HUES6 (cell line): ENCODE results near the gene TAAR9.

ENCODE experiments used
- H3K27ac ChIP-seq: 2 replicates; pipeline ENCODE4 v1.7.0; 2013; ENCODE audit warnings: low read depth, mild to moderate bottlenecking, low read length, inconsistent platforms
- H3K27me3 ChIP-seq: 2 replicates; pipeline ENCODE4 v1.6.1; 2013; ENCODE audit warnings: low read length; ENCODE audit not compliant: control insufficient read depth, insufficient read depth
- H3K36me3 ChIP-seq: 2 replicates; pipeline ENCODE4 v1.6.1; 2013; ENCODE audit warnings: low read length; ENCODE audit not compliant: control insufficient read depth, insufficient read depth
- H3K4me1 ChIP-seq: 2 replicates; pipeline ENCODE4 v1.6.1; 2013; ENCODE audit warnings: low read length; ENCODE audit not compliant: control insufficient read depth, insufficient read depth
- H3K4me3 ChIP-seq: 2 replicates; pipeline ENCODE4 v1.5.1; 2013; ENCODE audit warnings: low read depth, low read length
- H3K9ac ChIP-seq: one replicate; pipeline ENCODE4 v1.6.1; 2013; ENCODE audit warnings: mild to moderate bottlenecking, low read length
- H3K9me3 ChIP-seq: 2 replicates; pipeline ENCODE4 v1.6.1; 2013; ENCODE audit warnings: low read depth, low read length; ENCODE audit not compliant: control insufficient read depth, insufficient read depth

TAAR9 gene, protein sequence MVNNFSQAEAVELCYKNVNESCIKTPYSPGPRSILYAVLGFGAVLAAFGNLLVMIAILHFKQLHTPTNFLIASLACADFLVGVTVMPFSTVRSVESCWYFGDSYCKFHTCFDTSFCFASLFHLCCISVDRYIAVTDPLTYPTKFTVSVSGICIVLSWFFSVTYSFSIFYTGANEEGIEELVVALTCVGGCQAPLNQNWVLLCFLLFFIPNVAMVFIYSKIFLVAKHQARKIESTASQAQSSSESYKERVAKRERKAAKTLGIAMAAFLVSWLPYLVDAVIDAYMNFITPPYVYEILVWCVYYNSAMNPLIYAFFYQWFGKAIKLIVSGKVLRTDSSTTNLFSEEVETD

DNA sequence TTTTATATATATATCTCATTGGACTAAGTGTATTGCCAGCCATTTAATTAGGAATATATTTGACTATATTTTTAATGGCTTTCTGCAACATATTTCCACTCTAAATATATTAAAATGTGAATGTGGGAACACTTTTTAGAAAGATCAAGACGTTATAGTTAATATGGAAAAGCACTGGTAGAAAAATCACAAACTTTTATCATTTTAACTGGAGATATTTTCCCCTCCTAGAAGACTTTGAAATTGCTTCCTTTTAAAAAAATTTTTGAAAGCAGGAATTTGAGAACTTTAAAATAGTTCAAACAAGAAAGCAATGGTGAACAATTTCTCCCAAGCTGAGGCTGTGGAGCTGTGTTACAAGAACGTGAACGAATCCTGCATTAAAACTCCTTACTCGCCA lies at the start of gene TAAR9:
Gene TAAR9, plus strand, starts transcription at position 301 of the 400 bp plus-strand sequence. Its CDS starts 13 bp downstream, at position 314.
- H3K27ac ChIP-seq: no peak within 1 kb of the TSS
- H3K27me3 ChIP-seq: no peaks in the 10 kb centered on the region
- no peaks in the 10 kb centered on the region for H3K4me1 ChIP-seq
- no peaks in the 10 kb centered on the region for H3K36me3 ChIP-seq
- no peak within 1 kb of the TSS for H3K4me3 ChIP-seq
- H3K9ac ChIP-seq: no peak within 1 kb of the TSS
- peaks cover 5% of the 10 kb centered on the region; the same call in 1 of the 2 replicates for H3K9me3 ChIP-seq

DNA sequence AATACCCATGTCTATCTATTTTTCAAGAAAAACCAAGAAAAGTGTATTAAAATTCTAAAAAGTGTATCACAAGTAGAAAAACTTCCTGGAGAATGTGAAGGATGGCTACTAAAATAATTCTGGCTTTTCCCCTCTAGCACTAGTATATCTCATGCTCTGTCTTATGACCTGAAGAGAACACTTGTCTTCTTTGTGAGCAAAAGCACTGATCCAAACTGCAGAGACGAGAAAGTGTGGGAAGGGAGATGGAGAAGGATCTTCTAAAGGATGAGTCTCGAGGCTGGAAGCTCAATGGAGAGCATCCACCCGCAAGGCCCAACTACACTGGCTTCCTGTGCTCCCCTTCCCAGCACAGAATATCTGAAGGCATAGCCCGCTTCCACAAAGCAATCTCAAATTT lies 48.7 kb upstream of the TAAR9 start:
- Histone ChIP-seq H3K4me1 (peaks cover 11% of the 10 kb centered on the region), H3K9ac (no peak overlapping the region), H3K27ac (no peak overlapping the region), H3K9me3 (no peaks in the 10 kb centered on the region; the same call in 1 of the 2 replicates), H3K27me3 (no peaks in the 10 kb centered on the region), H3K4me3 (no peak overlapping the region), H3K36me3 (peaks cover 4% of the 10 kb centered on the region; the same call in 1 of the 2 replicates)

DNA sequence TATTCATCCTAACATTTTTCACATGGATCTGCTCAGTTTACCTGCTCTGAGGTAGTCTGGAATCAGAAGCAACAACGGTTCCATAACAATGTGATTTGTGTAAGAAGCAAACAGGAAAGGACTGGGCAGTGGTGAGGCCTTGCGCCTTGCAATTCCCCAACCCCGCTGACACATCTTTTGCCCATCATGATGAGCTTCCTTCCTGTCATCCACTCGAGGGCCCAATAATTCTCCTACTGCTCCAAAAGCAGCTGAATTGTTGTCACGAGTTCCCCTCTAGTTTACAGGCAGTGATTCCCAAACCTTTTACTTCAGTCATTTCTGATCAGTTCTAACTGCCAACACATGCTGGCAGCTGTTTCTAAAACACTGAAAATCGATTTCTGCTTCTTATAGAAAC lies 48.1 kb upstream of the TAAR9 start:
- Histone ChIP-seq H3K27ac (no peak overlapping the region), H3K4me3 (no peak overlapping the region)

DNA sequence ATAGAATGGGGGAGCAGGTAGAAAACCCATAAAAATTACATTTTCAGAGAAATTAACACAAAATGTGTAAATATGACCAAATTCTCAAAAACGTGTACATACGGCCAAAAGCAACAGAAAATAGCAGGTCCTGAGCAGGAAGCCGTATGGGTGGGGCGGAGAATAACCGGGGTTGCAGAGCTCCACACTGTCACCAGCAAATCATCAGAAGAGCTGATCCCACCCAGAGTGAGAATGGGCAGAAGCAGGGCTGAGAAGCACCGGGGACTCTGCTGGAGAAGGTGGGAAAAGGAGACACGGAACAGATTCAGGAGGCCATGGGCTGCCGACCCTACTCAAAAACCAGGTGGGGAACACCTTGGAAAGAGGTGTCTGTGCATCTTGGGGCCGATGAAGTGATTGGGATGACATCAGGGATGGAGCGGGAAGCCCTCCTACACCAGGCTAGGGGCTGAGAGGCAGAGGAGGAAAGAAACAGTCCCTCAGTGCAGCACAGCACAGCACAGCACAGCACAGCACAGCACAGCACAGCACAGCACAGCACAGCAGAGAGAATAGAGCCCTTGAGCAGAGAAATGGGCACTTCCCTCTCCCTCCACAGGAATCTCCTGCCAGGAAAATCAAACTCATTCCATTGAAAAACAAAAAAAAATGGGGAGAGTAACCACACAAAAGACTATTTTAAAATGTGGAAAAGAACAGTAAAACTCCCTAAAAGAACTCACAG lies 47.4 kb upstream of the TAAR9 start:
- H3K27me3 ChIP-seq: no peaks in the 10 kb centered on the region
- H3K4me3 ChIP-seq: no peak overlapping the region
- H3K36me3 ChIP-seq: peaks cover 6% of the 10 kb centered on the region; the same call in 1 of the 2 replicates
- peak overlapping the region; percentile 28 for H3K9ac ChIP-seq
- H3K27ac ChIP-seq: no peak overlapping the region
- H3K9me3 ChIP-seq: no peaks in the 10 kb centered on the region; the same call in 1 of the 2 replicates
- peaks cover 11% of the 10 kb centered on the region for H3K4me1 ChIP-seq

More for the DNA sequence above, 48.1 kb upstream of the TAAR9 start:
- Histone ChIP-seq H3K27me3 (no peaks in the 10 kb centered on the region), H3K9me3 (no peaks in the 10 kb centered on the region; the same call in 1 of the 2 replicates), H3K9ac (no peak overlapping the region), H3K36me3 (peaks cover 6% of the 10 kb centered on the region; the same call in 1 of the 2 replicates), H3K4me1 (peaks cover 11% of the 10 kb centered on the region)

DNA sequence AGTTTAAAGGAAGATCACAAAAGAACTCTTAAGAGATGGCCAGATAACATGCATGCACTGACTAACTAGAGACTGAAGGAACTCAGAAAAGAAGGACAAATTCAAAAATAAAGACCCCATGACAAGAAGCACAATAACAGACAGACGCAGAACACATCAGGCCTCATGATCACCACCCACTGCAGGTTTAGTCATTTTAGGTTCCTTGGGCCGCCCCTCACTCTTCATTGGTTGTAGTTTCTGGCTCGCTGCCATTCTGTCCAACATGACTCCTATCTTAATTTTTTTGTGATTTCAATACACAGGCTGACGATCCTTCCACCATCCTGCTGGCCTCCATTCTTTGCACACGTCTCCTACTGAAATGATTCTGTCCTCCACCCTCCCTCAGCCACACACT lies 46.8 kb upstream of the TAAR9 start:
- H3K36me3 ChIP-seq: peaks cover 6% of the 10 kb centered on the region; the same call in 1 of the 2 replicates
- H3K4me1 ChIP-seq: peaks cover 11% of the 10 kb centered on the region
- no peak overlapping the region for H3K4me3 ChIP-seq

DNA sequence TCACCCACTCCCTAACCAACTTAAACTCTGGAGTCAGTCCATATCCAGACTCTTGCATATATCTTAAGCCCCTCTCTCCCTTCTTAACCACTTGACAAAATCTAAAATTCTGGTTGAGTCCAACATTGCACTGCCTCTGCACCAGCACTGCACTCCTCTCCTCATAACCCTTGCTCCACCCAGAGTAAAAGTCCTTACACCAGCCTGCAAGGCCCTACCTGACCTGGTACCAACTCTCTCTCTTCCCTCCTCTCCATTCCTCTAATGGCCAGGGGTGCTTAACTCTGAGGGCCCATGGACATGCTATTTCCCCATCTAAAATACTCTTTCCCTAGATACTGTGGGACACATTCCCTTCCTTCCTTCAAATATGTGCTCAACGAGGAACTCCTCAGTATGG lies 46.2 kb upstream of the TAAR9 start:
- H3K27me3 ChIP-seq: no peaks in the 10 kb centered on the region

More for the DNA sequence above, 46.8 kb upstream of the TAAR9 start:
- H3K27ac ChIP-seq: no peak overlapping the region
- no peak overlapping the region for H3K9ac ChIP-seq
- no peaks in the 10 kb centered on the region for H3K27me3 ChIP-seq
- H3K9me3 ChIP-seq: no peaks in the 10 kb centered on the region; the same call in 1 of the 2 replicates

DNA sequence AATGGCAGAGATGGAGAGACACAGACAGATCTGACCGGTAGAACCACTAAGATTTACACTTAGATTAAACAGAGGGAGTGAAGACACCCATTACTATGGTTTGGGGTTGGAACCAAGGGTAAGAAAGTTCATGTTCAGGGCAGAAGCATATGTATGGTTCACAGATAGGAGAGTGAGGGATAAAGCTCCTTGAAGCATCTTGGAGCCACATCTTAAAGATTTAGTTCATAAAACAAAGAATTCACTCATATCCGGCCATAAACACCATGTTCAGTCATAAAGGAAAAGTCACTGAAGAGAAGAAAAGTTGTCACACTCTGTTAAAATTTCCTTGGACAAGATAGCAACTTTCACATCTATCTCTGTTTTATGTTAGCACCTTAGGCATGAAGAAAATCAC lies 43.1 kb upstream of the TAAR9 start:
- H3K9ac ChIP-seq: no peak overlapping the region
- no peak overlapping the region for H3K27ac ChIP-seq
- peaks cover 14% of the 10 kb centered on the region for H3K36me3 ChIP-seq
- H3K9me3 ChIP-seq: no peaks in the 10 kb centered on the region; the same call in 1 of the 2 replicates
- H3K4me3 ChIP-seq: no peak overlapping the region
- H3K27me3 ChIP-seq: no peaks in the 10 kb centered on the region
- peaks cover 8% of the 10 kb centered on the region for H3K4me1 ChIP-seq

More for the DNA sequence above, 46.2 kb upstream of the TAAR9 start:
- Histone ChIP-seq H3K4me3 (no peak overlapping the region), H3K36me3 (peaks cover 6% of the 10 kb centered on the region; the same call in 1 of the 2 replicates), H3K9me3 (no peaks in the 10 kb centered on the region; the same call in 1 of the 2 replicates), H3K27ac (no peak overlapping the region), H3K9ac (no peak overlapping the region), H3K4me1 (peaks cover 11% of the 10 kb centered on the region)

DNA sequence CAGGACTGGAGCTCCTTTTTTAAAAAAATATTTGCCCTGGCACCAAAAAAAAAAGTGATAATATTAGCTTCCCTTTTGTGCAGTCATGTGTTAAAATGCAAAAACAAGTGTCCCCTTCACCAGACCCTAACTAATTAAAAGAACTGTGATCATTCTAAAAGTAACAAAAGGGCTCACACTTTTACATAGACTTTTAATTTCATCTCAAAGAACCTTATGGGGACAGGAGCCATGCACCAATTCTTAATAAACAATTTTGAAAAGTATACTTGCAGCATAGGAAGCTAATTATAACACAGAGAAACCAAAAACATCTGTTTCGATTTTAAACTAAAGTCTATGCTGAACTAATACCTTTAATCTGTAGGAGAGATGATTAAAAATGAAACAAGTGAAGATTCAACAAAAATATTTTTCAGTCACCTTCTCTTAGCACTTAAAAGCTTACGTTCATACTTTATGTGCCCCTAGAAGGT lies 42.4 kb upstream of the TAAR9 start:
- H3K9ac ChIP-seq: no peak overlapping the region
- H3K4me1 ChIP-seq: peaks cover 1% of the 10 kb centered on the region; the same call in 1 of the 2 replicates
- H3K27ac ChIP-seq: no peak overlapping the region
- H3K27me3 ChIP-seq: no peaks in the 10 kb centered on the region
- H3K4me3 ChIP-seq: no peak overlapping the region
- H3K36me3 ChIP-seq: peaks cover 16% of the 10 kb centered on the region
- H3K9me3 ChIP-seq: no peaks in the 10 kb centered on the region; the same call in 1 of the 2 replicates

DNA sequence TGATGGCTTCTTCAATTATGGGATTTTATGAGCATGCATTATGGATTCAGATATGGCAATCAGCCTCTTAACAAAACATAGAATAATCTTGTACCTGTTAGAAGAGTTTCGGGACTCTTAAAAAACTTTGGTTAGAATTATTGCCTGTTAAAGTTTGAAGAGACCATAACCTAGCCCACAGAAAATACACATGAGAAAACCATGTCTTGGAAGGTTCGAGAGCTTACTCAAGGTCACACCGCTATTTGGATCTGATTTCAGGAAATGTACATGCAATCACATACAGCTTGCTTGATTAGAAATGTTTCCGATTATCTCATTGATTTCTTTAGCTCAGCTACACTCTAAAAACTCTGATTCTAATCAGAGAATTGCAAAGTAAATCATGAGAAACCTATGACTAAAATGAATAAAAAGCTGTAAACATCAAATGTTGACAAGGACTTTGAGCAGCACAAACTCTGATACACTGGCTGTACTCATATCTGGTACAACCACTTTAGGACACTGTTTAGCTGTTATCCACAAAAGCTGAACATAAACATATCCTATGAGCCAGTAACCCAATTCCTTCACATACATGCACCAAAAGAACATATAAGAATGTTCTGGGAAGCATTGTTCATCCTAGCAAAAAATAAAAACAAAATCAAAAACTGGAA lies 41.4 kb upstream of the TAAR9 start:
- no peak overlapping the region for H3K9ac ChIP-seq

DNA sequence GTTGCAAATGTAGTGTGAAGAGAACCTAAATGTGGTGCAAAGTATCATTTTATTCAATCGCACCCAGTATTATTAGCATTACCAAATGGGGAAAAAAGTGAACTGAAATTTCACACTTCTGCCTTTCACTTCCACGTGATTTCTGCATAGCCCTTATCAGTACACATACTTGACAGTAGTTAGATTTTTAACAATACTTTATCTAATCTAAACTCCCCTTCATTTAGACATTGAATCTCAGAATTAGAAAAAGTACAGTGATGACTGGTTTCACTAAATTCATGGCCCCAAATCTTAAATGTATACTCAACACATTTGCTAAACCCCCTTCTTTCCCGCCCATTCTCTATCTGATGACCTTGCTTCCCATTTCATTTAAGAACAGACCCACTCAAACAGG lies 39.4 kb upstream of the TAAR9 start:
- Histone ChIP-seq H3K36me3 (peaks cover 33% of the 10 kb centered on the region), H3K27ac (no peak overlapping the region), H3K4me3 (no peak overlapping the region), H3K27me3 (no peaks in the 10 kb centered on the region), H3K4me1 (no peaks in the 10 kb centered on the region), H3K9ac (no peak overlapping the region), H3K9me3 (no peaks in the 10 kb centered on the region; the same call in 1 of the 2 replicates)

More for the DNA sequence above, 41.4 kb upstream of the TAAR9 start:
- H3K4me3 ChIP-seq: no peak overlapping the region
- H3K4me1 ChIP-seq: no peaks in the 10 kb centered on the region
- H3K36me3 ChIP-seq: peaks cover 22% of the 10 kb centered on the region
- H3K27ac ChIP-seq: no peak overlapping the region
- no peaks in the 10 kb centered on the region for H3K27me3 ChIP-seq
- no peaks in the 10 kb centered on the region; the same call in 1 of the 2 replicates for H3K9me3 ChIP-seq
